HEK293T (cell line): ENCODE results near the gene LRIG1.

ENCODE experiments used
- CTCF ChIA-PET: fragments of 350-600 bp; formaldehyde crosslinking; extraction: SDS; loops from one replicate; lab custom pipeline; 2021; ENCODE audit warnings: antibody characterized with exemption, inconsistent platforms; lab: Yijun Ruan, JAX
- POLR2A ChIA-PET: fragments of 350-600 bp; formaldehyde crosslinking; extraction: SDS; loops from one replicate; lab custom pipeline; 2020; ENCODE audit warnings: antibody characterized with exemption, inconsistent platforms; lab: Yijun Ruan, JAX
- DNase-seq: peaks from one replicate; pipeline ENCODE4 v3.0.0; 2012; ENCODE audit warnings: mixed read lengths; ENCODE audit errors: extremely low spot score
- ARNT ChIP-seq: fragments of 450-650 bp; IDR thresholded peaks from 2 replicates; pipeline ENCODE4 v1.6.1; 2017; ENCODE audit warnings: mild to moderate bottlenecking
- BHLHE40 ChIP-seq: fragments of 450-650 bp; IDR thresholded peaks from 2 replicates; pipeline ENCODE4 v1.6.1; 2016; ENCODE audit warnings: mild to moderate bottlenecking, moderate library complexity, borderline replicate concordance
- CTBP1 ChIP-seq: fragments of 450-650 bp; IDR thresholded peaks from 2 replicates; pipeline ENCODE4 v1.6.1; 2016; ENCODE audit warnings: borderline replicate concordance
- ELF4 ChIP-seq: fragments of 450-650 bp; IDR thresholded peaks from 2 replicates; pipeline ENCODE4 v1.6.1; 2017; ENCODE audit warnings: antibody characterized with exemption
- FOXA1 ChIP-seq: fragments of 450-650 bp; IDR thresholded peaks from 2 replicates; pipeline ENCODE4 v1.6.1; 2016; ENCODE audit warnings: mild to moderate bottlenecking
- FOXK2 ChIP-seq: fragments of 450-650 bp; IDR thresholded peaks from 2 replicates; pipeline ENCODE4 v1.6.1; 2016; ENCODE audit warnings: mild to moderate bottlenecking
- FOXM1 ChIP-seq: fragments of 450-650 bp; IDR thresholded peaks from 2 replicates; pipeline ENCODE4 v1.6.1; 2017; ENCODE audit warnings: mild to moderate bottlenecking, borderline replicate concordance
- HDGF ChIP-seq: fragments of 450-650 bp; IDR thresholded peaks from 2 replicates; pipeline ENCODE4 v1.6.1; 2017; ENCODE audit warnings: antibody characterized with exemption, borderline replicate concordance
- L3MBTL2 ChIP-seq: fragments of 450-650 bp; conservative IDR thresholded peaks from 2 replicates; pipeline ENCODE4 v1.6.1; 2016; ENCODE audit warnings: mild to moderate bottlenecking
- LEF1 ChIP-seq: fragments of 450-650 bp; IDR thresholded peaks from 2 replicates; pipeline ENCODE4 v1.6.1; 2017; ENCODE audit warnings: mild to moderate bottlenecking, borderline replicate concordance
- NFRKB ChIP-seq: fragments of 450-650 bp; IDR thresholded peaks from 2 replicates; pipeline ENCODE4 v1.6.1; 2016; ENCODE audit warnings: mild to moderate bottlenecking, moderate library complexity
- SP1 ChIP-seq: fragments of 450-650 bp; IDR thresholded peaks from 2 replicates; pipeline ENCODE4 v1.6.1; 2017
- SUZ12 ChIP-seq: fragments of 450-650 bp; IDR thresholded peaks from 2 replicates; pipeline ENCODE4 v1.6.1; 2016; ENCODE audit warnings: mild to moderate bottlenecking
- TARDBP ChIP-seq: fragments of 450-650 bp; IDR thresholded peaks from 2 replicates; pipeline ENCODE4 v1.6.1; 2016
- ZNF384 ChIP-seq: fragments of 450-650 bp; IDR thresholded peaks from 2 replicates; pipeline ENCODE4 v1.6.1; 2016
- TF ChIP-seq, protein P1 (sequence below): fragments of 450-650 bp; IDR thresholded peaks from 2 replicates; pipeline ENCODE4 v1.6.1; 2016

The LRIG1 gene

GRCh38 chr3:66386011-66386924 lies 114.6 kb downstream of the LRIG1 start:
- CTCF ChIA-PET: interaction anchor here (0.5 kb wide), 1 partner anchor 22 kb away, joined by 3 read pairs; no protein-coding TSS in a partner anchor
- TF ChIP-seq CTBP1: no peak
- no peak for TF ChIP-seq ARNT
- TF ChIP-seq LEF1: no peak
- no peak for TF ChIP-seq FOXM1
- TF ChIP-seq L3MBTL2: no peak
- TF ChIP-seq SP1: no peak
- no peak for TF ChIP-seq NFRKB
- no peak for TF ChIP-seq HDGF
- no peak for TF ChIP-seq ELF4
- no peak for TF ChIP-seq ZNF384
- TF ChIP-seq, protein P1, sequence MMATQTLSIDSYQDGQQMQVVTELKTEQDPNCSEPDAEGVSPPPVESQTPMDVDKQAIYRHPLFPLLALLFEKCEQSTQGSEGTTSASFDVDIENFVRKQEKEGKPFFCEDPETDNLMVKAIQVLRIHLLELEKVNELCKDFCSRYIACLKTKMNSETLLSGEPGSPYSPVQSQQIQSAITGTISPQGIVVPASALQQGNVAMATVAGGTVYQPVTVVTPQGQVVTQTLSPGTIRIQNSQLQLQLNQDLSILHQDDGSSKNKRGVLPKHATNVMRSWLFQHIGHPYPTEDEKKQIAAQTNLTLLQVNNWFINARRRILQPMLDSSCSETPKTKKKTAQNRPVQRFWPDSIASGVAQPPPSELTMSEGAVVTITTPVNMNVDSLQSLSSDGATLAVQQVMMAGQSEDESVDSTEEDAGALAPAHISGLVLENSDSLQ: no peak
- no peak for DNase-seq
- POLR2A ChIA-PET: no interaction called here

DNA sequence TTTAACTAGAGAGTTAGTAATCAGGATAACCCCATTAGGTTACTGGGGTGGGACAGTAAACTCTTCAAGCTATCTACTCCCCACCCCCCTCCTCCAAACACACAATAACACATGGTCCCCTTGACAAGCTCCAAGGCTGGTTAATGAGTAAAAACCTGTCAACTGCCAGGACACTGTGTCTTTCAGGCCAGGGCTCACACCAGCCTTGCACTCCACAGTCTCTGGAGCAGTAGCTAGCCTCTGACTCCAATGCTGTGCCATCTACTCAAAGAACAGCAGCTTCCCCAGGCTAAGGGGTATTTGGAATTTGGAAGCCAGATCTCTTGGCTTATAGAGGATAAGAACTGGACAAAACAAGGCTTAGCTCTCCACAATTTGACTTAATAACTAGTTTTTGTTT lies 115.8 kb downstream of the LRIG1 start:
- no peak for DNase-seq
- no peak for TF ChIP-seq CTBP1
- no peak for TF ChIP-seq FOXK2
- no peak for TF ChIP-seq FOXA1
- TF ChIP-seq LEF1: no peak
- no peak for TF ChIP-seq ELF4
- TF ChIP-seq ZNF384: no peak
- TF ChIP-seq BHLHE40: no peak
- no peak for TF ChIP-seq L3MBTL2
- TF ChIP-seq HDGF: no peak
- TF ChIP-seq, protein P1: no peak
- TF ChIP-seq TARDBP: no peak
- no peak for TF ChIP-seq FOXM1
- no peak for TF ChIP-seq SP1
- no peak for TF ChIP-seq SUZ12
- TF ChIP-seq NFRKB: no peak
- TF ChIP-seq ARNT: no peak
- CTCF ChIA-PET: interaction anchor here (0.7 kb wide), 1 partner anchor 433 kb away, joined by 3 read pairs; no protein-coding TSS in a partner anchor
- POLR2A ChIA-PET: no interaction called here

GRCh38 chr3:66383998-66384745 lies 116.7 kb downstream of the LRIG1 start:
- POLR2A ChIA-PET: no interaction called here
- TF ChIP-seq SP1 (no peak), CTBP1 (no peak), NFRKB (no peak), FOXK2 (no peak), L3MBTL2 (no peak), TARDBP (no peak), ELF4 (no peak), HDGF (no peak), ZNF384 (no peak), SUZ12 (no peak), LEF1 (no peak), BHLHE40 (no peak), FOXA1 (no peak), ARNT (no peak), FOXM1 (no peak)
- TF ChIP-seq, protein P1: no peak
- no peak for DNase-seq
- CTCF ChIA-PET: interaction anchor here (0.7 kb wide), 1 partner anchor 434 kb away, joined by 3 read pairs; no protein-coding TSS in a partner anchor

- CTCF ChIA-PET: no interaction called here
- no peak for TF ChIP-seq SUZ12
- no peak for TF ChIP-seq HDGF
- TF ChIP-seq TARDBP: no peak
- TF ChIP-seq SP1: no peak
- no peak for TF ChIP-seq NFRKB
- TF ChIP-seq FOXM1: no peak
- TF ChIP-seq, protein P1: no peak
- no peak for TF ChIP-seq FOXK2
- no peak for TF ChIP-seq ELF4
- TF ChIP-seq ZNF384: no peak
- no peak for TF ChIP-seq FOXA1
- TF ChIP-seq L3MBTL2: no peak
- POLR2A ChIA-PET: no interaction called here
- DNase-seq: no peak
These were observed 117.8 kb downstream of the LRIG1 start for GRCh38 chr3:66383023-66383422.

DNA sequence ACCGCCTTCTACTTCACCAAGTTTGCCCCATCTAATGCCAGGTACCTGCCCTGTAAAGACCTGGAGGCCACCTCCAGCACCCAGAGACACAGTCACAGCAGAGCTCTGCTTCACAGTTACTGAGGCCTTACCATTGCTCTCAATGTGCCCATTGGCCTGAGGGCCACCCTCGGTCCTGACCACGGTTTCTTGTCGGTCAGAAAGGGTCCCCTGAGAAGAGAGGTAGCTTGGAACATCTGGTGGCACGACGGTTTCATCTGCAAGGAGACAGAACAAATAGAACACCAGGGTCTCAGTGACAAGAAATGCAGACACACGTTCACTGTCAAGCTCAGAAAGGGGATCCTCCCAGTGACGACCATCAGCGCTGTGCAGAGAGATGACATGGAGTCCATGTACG lies 118.7 kb downstream of the LRIG1 start:
- ChIA-PET POLR2A (no interaction called here), CTCF (no interaction called here)
- DNase-seq: no peak
- TF ChIP-seq LEF1 (no peak), CTBP1 (no peak), ELF4 (no peak), L3MBTL2 (no peak), SP1 (no peak), FOXM1 (no peak), ZNF384 (no peak), SUZ12 (no peak), FOXK2 (no peak), NFRKB (no peak), ARNT (no peak), BHLHE40 (no peak), FOXA1 (no peak), TARDBP (no peak), HDGF (no peak)
- TF ChIP-seq, protein P1: no peak
